Tibial nerve (tissue), 4 donors: ENCODE data around the gene CGREF1. TPM values are rescaled to one million over a fixed set of nuclear protein-coding genes. Genes with fewer than 3 reads are reported as not detected.

ENCODE experiments used
- DNase-seq, 2 donors: peaks; one replicate each; pipeline ENCODE4 v3.0.0-alpha.2; 2019; ENCODE audit warnings: low spot score in 2 of 2
- H3K27ac ChIP-seq, 4 donors: fragments of 200-600 bp; sonication (generic) in 3 of 4; one replicate each; pipeline ENCODE4 v1.5.1; 2017 to 2019; ENCODE audit warnings: mild to moderate bottlenecking in 1 of 4
- H3K27me3 ChIP-seq, 2 donors: fragments of 200-600 bp; sonication (generic) in 1 of 2; one replicate each; pipeline versions ENCODE4 v1.5.1 to v1.6.0; 2017 to 2019
- H3K36me3 ChIP-seq, 3 donors: fragments of 200-600 bp; sonication (generic); one replicate each; pipeline ENCODE4 v1.5.1; 2018 to 2019
- H3K4me1 ChIP-seq, 4 donors: fragments of 200-600 bp; sonication (generic) in 3 of 4; one replicate each; pipeline ENCODE4 v1.5.1; 2017 to 2019
- H3K4me3 ChIP-seq, 4 donors: fragments of 200-600 bp; sonication (generic) in 3 of 4; one replicate each; pipeline ENCODE4 v1.5.1; 2017 to 2019; ENCODE audit warnings: mild to moderate bottlenecking in 1 of 4, moderate library complexity in 1 of 4
- H3K9me3 ChIP-seq, 4 donors: fragments of 200-600 bp; sonication (generic) in 3 of 4; one replicate each; pipeline ENCODE4 v1.5.1; 2017 to 2019
- CTCF ChIP-seq, 5 experiments: fragments of 200-600 bp in 3 of 5; fragments of 450-650 bp in 2 of 5; sonication (generic) in 3 of 5; IDR thresholded peaks; one replicate each; pipeline ENCODE4 v1.5.1; 2016 to 2019; ENCODE audit warnings: antibody characterized with exemption in 5 of 5, mild to moderate bottlenecking in 3 of 5, moderate library complexity in 2 of 5
- EP300 ChIP-seq, 2 donors: sonication (generic); formaldehyde crosslinking; IDR thresholded peaks; one replicate each; pipeline ENCODE4 v1.6.1; 2017; ENCODE audit warnings: antibody characterized with exemption in 2 of 2, mild to moderate bottlenecking in 1 of 2
- POLR2A ChIP-seq, 2 donors: fragments of 450-650 bp; IDR thresholded peaks; one replicate each; pipeline ENCODE4 v1.6.1; 2017; ENCODE audit warnings: antibody characterized with exemption in 2 of 2, mild to moderate bottlenecking in 2 of 2, moderate library complexity in 2 of 2
- WGBS, 2 donors: methylation state at CpG; one replicate each; pipeline ENCODE4 v1.1.5; 2018; 5-methylcytosine and 5-hydroxymethylcytosine counted together
- total RNA-seq, 4 donors: library from RNA; depleted of rRNA; stranded (reverse); fragments of >200 nt; gene quantifications; one replicate each; pipeline ENCODE4 v1.1.0, GENCODE V29; 2016

CGREF1 gene
- total RNA-seq, 4 donors from 2014 or later: 2.8 to 15.9 (median 8.4) TPM

DNA sequence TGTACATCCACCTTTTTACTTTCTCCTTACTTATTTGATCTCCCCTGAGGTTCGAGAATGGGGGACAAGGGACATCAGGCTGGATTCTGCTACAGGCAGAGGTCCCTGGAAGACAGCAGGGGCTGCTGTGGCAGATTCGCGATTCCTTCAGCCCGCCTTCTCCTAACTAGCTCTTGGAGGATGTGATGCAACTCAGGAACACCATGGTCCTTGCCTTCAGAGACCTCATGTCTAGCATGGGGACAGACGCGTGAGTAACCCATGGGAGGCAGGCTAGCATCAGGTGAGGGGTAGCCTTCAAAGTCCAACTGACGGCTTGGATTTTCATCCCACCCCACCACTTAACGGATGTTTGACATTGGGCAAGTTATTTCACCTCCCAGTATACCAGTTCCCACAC lies 29.0 kb upstream of the CGREF1 start:
- no peaks in the 10 kb centered on the region for H3K4me1 ChIP-seq
- no peaks in the 10 kb centered on the region for H3K9me3 ChIP-seq
- 92 to 94% methylated on average over 8 of the region's 8 CpGs for WGBS, 2 donors
- no peak overlapping the region for H3K27ac ChIP-seq
- H3K4me3 ChIP-seq: no peak overlapping the region
- no peaks in the 10 kb centered on the region for H3K36me3 ChIP-seq
- H3K27me3 ChIP-seq: no peaks in the 10 kb centered on the region
- no peak for DNase-seq
- TF ChIP-seq EP300 (IDR thresholded peaks at IDR 0.05) (no peak), POLR2A (IDR thresholded peaks at IDR 0.05) (no peak), CTCF (IDR thresholded peaks at IDR 0.05) (no peak)

DNA sequence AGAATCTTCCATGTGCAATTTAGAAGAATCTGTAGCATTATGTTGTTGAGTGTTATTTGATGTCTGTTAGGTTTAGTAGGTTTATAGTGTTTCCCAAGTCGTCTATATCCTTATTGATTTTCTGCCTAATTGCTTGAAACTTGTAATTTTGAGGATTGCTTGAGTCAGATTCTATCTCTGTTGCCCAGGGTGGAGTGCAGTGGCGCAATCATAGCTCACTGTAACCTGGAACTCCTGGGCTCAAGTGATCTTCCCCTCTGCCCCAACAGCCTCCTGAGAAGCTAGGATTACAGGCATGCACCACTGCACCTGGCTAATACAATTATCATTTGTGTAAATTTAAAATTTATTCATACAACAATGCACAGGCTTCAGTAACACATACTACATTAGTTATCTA lies 26.8 kb upstream of the CGREF1 start:
- Histone ChIP-seq H3K4me1 (no peaks in the 10 kb centered on the region), H3K27me3 (no peaks in the 10 kb centered on the region), H3K9me3 (no peaks in the 10 kb centered on the region), H3K36me3 (no peaks in the 10 kb centered on the region), H3K27ac (no peak overlapping the region), H3K4me3 (no peak overlapping the region)
- TF ChIP-seq CTCF (IDR thresholded peaks at IDR 0.05) (no peak), POLR2A (IDR thresholded peaks at IDR 0.05) (no peak), EP300 (IDR thresholded peaks at IDR 0.05) (no peak)
- no peak for DNase-seq
- 72 to 81% methylated on average over 2 of the region's 2 CpGs for WGBS, 2 donors

DNA sequence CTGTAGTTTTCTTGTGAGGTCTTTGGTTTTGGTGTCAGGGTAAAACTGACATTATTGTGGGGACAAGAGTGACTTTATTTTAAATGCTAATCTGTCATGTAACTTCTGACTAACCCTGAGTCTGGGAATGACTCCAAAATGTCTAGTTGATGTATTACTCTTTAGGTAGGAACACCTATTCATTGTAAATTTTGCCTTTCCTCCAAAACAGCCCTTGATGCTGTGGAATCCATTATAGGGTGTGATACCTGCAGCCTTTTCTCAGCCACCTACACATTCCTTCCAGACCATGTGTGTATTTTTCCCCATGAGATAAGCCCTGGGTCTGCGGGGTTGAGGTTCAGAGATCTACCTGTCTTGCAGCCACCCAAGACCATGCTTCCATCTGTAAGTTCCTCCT lies 24.4 kb upstream of the CGREF1 start:
- Histone ChIP-seq H3K9me3 (no peaks in the 10 kb centered on the region), H3K27ac (no peak overlapping the region), H3K27me3 (no peaks in the 10 kb centered on the region), H3K4me1 (no peaks in the 10 kb centered on the region), H3K36me3 (no peaks in the 10 kb centered on the region), H3K4me3 (no peak overlapping the region)
- TF ChIP-seq EP300 (IDR thresholded peaks at IDR 0.05) (no peak), CTCF (IDR thresholded peaks at IDR 0.05) (no peak), POLR2A (IDR thresholded peaks at IDR 0.05) (no peak)
- no peak for DNase-seq
- WGBS, 2 donors: 100% methylated on average over 1 of the region's 1 CpG

GRCh38 chr2:27139310-27139709 lies 20.4 kb upstream of the CGREF1 start, which contains the start of gene PRR30:
Gene PRR30 (minus strand): TSS chr2:27139410. CDS start chr2:27138329, 1,081 bp downstream.
- Histone ChIP-seq H3K36me3 (no peaks in the 10 kb centered on the region), H3K4me3 (no peak within 1 kb of the TSS), H3K9me3 (no peaks in the 10 kb centered on the region), H3K27ac (no peak within 1 kb of the TSS), H3K27me3 (no peaks in the 10 kb centered on the region), H3K4me1 (no peaks in the 10 kb centered on the region)
- no peak for TF ChIP-seq CTCF (IDR thresholded peaks at IDR 0.05)
- no peak for DNase-seq
- 78 to 81% methylated on average over 4 of the region's 4 CpGs for WGBS, 2 donors

DNA sequence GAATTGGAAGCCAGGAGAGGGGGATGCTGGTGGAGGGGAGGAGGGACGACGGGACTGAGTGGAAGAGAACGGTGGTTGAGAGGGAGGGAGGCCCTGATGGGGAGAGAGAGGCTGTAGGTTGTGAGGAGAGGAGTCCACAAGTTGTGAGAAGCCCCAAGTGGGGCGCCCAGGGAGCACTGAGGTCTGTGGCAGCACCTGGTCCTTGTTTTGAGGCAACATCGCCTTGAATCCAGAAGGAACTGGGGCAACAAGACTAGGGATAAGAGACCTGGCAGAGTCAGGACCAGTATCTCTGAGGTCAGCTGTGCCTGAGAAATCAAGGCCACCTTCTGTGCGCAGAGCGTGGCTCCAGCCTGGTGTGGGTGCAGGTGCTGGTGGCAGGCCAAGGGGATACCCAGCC lies 19.2 kb upstream of the CGREF1 start:
- no peak overlapping the region for H3K4me3 ChIP-seq
- peaks cover 0 to 10% (median 7%) of the 10 kb centered on the region in 4 donors for H3K4me1 ChIP-seq
- no peak for TF ChIP-seq CTCF (IDR thresholded peaks at IDR 0.05)
- no peak for TF ChIP-seq EP300 (IDR thresholded peaks at IDR 0.05)
- no peak for TF ChIP-seq POLR2A (IDR thresholded peaks at IDR 0.05)
- WGBS, 2 donors: 71 to 77% methylated on average over 7 of the region's 7 CpGs
- H3K36me3 ChIP-seq: no peaks in the 10 kb centered on the region
- no peak for DNase-seq
- no peaks in the 10 kb centered on the region for H3K27me3 ChIP-seq
- no peak overlapping the region for H3K27ac ChIP-seq
- H3K9me3 ChIP-seq: no peaks in the 10 kb centered on the region
